HG03442 (cell line): Measurements from ENCODE around the gene ODC1.
"Not testable (repeated sequence)": the region's sequence is repeated elsewhere in the genome, so short reads cannot be mapped to it uniquely, and the experiment has no call there.

ENCODE experiments used
- ATAC-seq: cut with Tn5 transposase; IDR thresholded peaks from one replicate; pipeline ENCODE4 v1.9.1; 2021; ENCODE audit warnings: mild to moderate bottlenecking, moderate library complexity; ENCODE audit not compliant: unreplicated experiment

Gene ODC1

DNA sequence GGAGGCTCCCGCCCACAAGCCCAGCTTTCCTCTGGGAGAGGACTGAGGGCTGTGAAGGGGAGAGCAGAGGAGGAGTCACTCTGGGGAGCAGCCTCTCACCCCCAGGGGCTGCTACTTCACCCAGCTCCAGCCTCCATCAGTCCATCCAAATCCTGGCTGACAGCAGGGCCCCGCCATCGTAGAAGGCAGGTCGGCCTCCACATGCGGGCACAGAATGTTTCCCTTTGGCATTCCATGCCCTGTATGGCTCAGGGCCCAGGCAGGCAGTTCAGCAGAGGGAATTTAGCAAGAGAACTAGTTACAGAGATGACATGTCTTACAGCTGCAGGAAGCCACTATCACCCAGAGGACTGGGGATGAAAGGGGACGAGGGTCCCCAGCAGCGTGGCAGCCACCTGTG lies 6.4 kb upstream of the ODC1 start:
- ATAC-seq, result no peak

DNA sequence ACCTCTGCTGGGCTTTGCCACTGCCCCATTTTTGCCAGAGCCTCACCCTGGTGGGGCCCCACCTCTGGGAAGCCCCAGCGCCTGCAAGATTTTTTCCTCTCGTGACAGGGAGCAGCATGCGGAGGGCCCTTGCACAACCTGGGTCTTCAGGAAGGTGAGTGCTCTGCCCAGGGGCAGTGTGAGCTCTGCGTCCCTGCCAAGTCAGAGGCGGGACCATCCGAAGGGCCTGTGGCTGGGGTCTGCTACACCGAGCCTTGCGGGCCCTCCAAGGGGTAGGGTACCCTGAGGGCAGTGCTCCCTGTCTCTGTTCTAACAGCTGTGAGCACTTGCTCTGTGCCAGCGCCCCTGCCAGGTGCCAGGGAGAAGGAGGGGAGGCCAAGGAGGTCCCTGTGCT lies 5.8 kb upstream of the ODC1 start:
- ATAC-seq, result no peak

DNA sequence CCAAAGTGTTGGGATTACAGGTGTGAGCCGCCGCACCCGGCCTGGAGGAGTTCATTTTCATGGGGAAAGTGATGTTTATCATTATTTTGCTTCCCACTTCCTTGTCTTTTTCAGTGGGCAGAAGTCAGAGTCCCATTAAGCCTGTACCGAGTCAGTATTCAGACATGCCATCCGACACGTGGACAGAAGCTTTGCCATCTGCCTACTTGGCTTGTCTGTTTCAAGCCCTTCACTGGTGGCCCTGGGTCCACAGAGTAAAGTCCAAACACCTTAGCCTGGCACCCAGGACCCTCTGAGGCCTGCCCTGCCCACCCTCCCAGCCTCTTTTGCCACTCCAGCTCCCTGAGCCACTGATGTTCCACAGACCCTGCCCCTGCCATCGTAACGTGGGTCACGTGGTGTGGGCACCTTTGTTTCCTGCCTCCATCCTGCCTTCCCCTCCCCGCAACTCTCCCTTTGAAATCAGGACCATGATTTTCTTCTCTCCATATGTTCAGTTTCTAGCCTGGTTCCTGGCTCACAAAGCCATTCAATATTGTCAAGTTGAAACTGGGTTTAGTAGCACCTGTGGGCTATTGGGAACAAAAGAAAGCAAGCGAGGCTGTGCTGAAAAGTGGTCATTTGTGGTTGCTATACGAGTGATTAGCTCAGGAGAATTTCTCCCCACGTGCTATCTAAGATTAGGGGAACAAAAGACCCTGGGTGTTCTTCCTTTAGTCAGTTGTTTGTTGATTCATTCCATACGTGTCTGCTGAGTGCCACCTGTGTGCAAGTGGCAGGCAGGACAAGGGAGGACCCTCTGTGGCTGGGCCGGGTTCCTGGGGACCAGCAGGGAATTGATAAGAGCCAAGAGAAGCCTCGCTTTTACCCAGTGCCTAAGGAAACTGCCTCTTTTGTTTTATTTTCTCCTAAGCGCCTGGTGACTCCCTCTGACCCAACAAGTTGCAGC lies 5.1 kb upstream of the ODC1 start:
- no peak for ATAC-seq

DNA sequence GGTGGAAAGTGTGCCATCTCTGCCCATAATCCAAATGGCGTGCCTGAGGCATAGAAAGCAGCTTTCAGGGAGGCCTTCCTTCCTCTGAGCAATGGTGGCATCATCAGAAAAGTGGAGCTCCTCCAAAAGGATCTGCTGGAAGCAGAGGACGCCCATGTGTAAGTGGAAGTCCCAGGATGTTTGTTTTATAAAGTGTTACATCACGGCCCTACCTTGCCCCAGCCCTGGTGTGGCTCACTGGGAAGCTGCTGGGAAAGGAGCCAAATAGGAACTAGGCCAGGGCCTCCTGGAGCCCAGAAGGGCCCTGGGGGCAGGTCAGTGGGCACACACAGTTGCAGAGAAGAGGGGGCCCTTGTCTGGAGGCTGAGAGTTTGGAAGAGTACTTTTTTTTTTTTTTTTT lies 4.2 kb upstream of the ODC1 start:
- ATAC-seq, result no peak

DNA sequence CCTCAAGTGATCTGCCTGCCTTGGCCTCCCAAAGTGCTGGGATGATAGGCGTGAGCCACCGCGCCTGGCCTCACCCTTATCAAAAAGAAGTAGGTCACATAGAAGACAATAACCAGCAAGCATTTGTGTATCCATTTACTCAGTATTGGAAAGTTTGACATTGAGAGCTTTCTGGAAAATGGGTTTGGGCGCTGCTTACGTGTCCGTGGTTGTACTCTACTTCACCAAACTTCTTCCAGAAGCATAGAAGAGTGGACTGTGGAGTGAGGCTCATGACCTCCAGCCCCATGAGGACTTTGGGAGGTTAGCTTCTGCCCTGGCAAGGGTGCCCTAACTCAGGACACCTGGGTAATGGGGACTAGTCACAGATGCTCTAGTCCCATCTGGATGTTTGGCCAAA lies 3.7 kb upstream of the ODC1 start:
- ATAC-seq, result no peak

DNA sequence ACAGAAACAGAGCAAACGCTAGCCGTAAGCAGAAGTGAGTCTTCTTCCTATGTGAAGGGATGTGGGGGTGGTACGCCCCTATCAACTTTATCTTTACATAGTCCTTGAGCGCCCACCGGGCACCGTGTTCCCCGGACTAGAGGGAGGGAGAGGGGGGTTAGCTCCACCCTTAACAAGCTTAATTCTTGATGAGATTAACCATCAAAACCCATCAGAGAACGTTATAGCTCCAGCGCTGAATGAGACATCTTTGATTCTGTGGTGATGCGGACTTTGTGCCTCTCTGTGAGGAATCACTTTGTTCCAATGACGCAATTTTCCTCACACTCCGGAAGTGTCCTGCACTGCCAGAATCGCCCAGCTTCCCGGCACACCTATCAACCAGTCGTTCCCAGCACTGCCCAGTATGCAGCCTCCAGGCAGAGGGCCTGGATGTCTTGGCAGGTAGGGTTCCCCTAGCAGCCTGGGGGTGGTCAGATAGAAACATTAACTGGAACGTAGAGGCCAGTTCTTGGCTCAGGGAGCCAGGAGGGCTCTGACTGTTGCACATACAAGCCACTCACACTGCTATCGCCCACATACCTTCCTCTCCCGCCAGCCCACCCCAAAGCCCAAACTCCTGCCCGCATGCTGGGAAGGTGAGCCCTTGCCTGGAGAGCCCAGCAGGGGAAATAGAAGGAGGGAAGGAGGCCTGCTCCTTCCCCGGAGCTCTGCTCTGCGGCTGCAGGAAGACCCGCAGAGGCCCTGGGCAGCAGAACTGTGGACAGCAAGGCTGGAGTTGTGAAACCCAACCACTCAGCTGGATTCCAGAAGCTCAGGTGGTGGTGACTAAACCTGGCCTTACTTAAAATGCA lies 1.9 kb upstream of the ODC1 start:
- ATAC-seq, result no peak

DNA sequence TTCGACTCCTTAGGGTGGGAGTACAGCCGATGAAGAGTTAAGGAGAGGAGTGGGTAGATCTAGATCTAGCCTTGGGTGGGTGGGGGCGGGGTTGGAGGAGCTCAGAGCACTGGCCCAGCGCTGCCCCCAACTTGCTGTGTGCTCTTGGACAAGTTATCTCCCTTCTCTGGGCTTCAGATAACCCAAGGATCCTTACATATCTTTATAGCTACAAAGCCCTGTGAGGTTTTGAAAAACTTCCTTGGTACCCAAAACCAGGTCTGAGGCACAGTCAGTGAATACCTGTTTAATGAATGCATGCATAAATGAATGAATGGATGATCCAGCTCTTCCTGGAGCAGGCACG lies 1.3 kb upstream of the ODC1 start:
- ATAC-seq, result no peak

DNA sequence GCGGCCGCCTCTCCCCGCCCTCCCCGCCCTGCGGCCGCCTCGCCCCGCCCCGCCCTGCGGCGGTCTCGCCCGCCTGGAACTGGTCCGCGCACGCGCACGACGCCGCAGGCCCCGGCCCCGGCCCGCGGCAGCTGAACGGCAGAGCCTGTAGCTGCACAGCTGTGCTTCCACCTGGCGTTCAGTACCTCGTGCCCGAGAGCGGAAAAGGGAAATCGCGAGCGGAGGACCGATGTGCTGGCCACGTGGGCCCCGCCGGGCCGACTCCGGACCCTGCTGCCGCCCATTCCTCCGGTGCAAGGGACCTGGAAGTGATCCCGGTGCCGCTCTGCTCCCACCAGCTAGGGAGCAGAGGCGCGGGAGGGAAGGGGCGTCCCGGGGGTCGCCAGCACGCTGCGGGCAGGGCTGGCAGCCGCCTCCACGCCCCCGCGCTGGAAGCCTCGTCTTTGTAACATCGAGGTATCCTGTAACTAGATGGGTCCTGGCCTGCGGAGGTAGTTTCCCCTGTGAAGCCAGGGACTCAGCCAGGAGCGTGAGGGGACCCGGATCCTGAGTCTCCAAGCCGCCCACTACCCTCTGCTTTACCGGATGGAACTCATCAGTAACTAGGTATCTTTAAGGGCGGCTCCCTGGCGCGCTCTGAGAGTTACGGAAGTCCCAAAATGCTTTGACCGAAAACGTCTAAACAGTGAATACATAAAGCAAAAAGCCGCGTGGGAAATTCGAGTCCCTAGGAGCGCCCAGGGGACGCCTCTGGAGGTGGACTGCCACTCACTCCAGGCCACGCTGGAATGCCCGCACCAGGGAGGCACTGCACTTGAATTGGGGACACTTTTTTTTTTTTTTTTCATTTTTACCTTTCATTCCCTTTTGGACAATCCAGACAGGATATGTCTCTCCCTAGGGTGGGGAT lies 704 bp upstream of the ODC1 start:
- ATAC-seq, result peak; percentile 55

DNA sequence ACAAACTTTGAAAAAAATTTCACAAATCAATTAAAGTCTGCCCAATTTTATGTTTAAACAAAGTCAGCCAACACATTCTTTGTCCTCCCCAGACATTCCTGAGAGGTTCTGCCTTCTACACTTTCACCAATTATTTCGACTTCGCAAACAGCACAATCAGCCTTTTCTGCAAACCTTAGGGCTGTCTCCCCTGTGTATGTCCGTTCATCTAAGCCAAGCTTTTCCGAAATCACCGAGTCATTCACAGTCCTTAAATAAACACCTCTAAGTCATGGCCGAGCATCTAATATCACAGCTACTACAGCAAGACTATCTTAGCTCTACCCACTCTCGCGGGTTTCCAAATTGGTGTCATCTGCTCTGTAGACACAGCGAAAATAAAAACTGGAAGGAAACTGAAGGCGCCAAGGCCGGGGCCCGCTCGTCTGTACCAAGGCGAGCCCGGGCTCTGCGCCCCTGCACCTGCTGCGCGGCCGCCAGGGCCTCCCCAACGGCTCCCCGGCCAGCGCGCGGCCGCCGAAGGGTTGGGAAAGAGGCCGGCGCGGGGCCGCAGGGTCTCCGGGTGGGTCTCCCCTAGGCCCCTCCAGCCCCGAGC lies 730 bp downstream of the ODC1 start:
- ATAC-seq, result peak; percentile 15

DNA sequence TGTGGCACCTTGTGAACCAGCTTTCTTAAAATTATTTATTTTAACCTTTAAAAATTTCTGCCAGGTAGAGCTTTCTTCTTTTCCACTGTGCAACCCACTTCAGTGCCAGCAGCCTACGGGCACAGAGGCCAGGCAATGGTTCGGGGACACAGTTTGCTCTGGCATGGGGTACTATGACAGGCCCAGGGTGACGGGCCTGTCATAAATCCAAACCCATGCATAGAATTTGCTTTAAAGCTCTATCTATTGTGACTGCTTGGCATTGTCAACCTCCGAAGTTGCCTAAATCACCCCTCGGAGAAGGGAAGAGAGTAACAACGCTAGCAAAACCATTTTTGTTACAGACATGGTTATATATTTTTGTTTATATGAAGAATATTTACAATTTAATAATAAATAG lies 1.5 kb downstream of the ODC1 start:
- no peak for ATAC-seq

DNA sequence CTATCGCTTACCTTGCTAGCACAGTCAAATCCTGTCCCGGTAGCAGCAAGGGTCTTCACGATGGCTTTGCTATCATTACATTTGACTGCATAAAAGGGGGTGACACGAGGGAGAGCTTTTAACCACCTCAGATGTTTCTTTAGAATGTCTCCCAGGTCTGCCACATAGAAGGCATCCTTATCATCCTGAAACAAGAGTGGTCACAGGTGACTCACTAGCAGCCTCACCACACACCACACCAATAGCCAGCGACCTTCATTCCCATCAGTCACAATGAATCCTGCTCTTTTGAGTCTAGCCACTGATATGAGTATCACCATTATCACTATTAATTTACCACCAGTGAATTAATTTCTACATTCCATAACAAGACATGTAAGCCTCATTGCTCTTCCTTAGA lies 3.7 kb downstream of the ODC1 start:
- no peak for ATAC-seq

DNA sequence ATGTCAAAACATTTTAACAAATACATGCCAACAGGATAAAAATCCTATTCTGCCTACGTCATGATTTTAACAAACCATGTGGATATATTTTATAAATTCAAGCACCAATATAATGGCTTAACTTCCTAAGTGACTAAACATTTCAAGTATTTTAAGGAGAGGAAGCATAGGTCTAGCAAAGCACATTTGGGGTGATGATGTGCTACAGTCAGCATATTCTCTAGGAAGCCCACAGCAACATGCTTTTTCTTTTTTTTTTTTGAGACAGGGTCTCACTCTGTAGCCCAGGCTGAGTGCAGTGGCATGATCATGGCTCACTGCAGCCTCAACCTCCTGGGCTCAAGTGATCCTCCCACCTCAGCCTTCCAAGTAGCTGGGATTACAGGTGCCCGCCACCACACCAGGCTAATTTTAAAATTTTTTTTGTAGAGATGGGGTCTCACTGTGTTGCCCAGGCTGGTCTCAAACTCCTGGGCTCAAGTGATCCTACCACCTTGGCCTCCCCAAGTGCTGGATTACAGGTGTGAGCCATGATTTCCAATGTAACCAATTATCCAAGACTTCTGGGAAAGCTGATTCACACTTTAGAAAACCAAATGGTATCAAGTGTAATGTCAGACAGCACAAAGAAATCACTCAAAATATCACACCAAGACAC lies 5.5 kb downstream of the ODC1 start:
- not testable (repeated sequence) for ATAC-seq

DNA sequence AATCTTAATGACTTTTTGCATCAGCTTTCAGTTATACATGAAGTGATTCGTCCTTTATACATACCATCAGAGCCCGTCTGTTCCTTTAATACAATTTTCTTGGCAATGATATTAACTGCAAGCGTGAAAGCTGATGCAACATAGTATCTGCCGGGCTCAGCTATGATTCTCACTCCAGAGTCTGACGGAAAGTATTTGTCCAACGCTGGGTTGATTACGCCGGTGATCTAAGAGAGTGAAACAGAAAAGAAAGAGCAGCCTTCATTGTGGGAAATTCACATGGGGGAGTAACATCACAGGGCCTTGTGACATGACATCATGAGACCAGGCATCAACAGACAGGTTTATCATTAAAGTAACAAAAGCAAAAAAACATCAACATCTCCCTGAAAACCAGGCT lies 6.2 kb downstream of the ODC1 start:
- no peak for ATAC-seq

DNA sequence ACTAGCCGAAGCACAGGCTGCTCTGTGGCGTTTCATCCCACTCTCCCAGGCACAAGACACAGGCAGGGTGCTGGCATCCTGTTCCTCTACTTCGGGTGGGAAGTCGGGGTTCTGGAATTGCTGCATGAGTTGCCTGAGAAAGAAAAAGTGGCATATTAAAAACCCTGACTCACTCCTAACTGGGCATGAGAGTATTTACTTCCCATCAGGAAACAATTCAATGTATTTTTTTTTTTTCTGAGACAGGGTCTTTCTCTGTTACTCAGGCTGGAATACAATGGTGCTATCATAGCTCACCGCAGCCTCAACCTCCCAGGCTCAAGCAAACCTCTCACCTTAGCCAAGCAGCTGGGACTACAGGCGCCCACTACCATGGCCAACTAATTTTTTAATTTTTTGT lies 7.4 kb downstream of the ODC1 start:
- ATAC-seq, result no peak

DNA sequence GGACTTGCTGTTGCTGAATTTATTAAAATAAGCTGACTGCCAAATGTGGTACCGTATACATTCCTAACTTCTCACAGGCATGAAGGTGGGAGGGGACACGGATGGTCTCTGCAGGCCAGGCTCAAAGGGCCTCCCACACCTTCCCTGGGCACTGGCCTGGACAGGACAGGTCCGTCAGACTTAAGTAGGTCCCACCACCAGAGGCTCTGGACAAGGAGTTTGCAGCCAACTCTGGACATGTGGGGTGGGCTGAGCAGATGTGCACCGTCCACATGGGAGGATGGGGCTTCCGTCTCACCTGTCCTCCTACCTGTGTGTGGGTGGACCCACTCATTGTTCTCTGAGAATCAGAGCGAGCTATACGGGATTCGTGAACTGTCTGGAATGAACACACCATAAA lies 8.2 kb downstream of the ODC1 start:
- ATAC-seq, result no peak

DNA sequence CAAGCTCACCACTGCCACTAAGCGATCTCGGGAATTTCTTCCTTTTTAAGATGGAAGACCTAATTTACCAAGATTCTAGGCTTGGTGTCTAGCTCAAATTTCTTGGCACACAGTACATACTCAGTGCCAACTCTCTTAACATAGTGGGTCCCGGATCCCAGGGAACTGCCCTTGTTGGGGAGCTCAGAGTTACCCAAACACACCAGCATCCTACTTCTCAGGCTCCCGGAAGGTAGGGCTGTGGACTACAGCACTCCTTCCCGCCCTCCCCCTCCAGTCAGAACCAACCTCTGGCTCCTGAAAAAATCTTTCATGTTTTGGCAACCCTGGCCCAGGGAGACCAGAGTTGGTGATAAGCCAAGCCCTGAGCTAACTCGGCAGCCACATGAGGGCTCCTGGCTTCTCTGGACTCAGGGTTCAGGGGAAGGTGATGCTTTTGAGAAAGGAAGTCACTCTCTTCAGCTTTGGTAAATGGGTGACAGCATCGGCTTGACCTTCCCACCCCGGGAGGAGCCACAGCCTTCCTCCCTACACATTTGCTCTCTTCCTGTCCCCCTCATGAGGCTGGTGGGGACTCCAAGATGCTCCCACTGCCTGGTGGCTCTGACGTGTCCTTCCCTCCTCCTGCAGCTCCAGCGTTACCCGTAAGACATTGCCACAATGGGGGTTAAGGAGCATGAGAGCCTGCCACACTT lies 8.8 kb downstream of the ODC1 start:
- no peak for ATAC-seq

DNA sequence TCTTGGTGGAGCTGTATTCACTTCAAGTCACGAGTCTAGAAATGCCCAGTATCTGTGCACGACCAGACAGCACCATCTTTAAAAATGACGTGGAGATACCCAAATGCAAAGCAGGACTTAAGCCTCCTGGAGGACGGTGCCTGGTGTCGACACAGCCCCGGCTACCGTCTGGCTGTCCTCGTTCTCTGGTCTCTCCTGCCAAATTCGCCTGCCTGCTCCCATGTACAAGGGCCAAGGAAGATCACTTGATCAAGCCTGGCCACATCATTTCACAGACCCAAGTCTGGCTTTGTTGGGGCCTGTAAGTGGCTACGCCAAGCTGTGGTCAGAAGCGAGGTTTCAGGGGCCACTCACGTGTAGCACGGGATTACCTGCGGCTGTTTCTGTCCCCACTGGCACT lies 9.4 kb downstream of the ODC1 start:
- no peak for ATAC-seq

DNA sequence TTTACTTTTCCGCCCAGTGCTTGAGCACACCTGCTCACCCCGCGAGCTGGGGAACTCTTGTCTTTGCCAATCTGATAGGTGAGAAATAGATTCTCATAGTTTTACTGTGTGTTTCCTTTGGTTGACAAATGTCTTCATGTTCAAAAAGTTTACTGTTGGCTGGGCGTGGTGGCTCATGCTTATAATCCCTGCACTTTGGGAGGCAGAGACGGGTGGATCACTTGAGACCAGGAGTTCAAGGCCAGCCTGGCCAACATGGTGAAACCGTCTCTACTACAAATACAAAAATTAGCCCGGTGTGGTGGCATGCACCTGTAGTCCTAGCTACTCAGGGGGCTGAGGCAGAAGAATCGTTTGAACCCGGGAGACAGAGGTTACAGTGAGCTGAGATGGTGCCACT lies 10.3 kb downstream of the ODC1 start:
- ATAC-seq, result no peak

DNA sequence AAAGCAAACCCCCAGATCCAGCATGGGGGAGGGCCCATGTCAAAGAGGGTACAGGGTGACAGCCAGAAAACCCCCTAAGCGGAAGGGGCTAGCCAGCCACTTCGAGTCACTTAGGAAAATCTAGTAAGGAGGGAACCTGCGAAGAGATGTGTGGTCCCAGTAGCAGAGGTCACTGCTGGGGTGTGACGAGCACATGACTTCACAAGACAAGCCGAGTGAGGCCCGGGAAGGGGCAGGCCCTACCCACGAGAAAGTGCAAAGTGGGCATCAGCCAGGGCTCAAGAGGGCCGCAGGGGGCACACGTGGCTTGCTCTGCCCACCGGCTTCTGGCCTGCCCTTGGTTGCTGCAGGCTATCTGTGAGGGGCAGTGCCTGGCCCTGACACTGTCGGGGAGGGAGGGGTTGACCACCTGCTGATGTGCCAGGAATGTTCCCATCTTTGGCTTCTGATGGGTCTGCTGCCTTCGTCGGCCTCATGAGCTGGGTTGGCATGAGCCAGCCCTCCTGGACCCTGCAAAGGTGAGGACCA lies 11.5 kb downstream of the ODC1 start:
- ATAC-seq, result no peak
